Stimulated activated CD4-positive, alpha-beta T cell treated with anti-CD3 and anti-CD28 coated beads, Interleukin-2, amount 100 ng/mL, for 4 hours (primary cell): Measurements from ENCODE around the gene HOXC13.

Experiments
- DNase-seq: peaks from one replicate; pipeline ENCODE4 v3.0.0-alpha.2; 2020; ENCODE audit warnings: low read depth

The HOXC13 gene

DNA sequence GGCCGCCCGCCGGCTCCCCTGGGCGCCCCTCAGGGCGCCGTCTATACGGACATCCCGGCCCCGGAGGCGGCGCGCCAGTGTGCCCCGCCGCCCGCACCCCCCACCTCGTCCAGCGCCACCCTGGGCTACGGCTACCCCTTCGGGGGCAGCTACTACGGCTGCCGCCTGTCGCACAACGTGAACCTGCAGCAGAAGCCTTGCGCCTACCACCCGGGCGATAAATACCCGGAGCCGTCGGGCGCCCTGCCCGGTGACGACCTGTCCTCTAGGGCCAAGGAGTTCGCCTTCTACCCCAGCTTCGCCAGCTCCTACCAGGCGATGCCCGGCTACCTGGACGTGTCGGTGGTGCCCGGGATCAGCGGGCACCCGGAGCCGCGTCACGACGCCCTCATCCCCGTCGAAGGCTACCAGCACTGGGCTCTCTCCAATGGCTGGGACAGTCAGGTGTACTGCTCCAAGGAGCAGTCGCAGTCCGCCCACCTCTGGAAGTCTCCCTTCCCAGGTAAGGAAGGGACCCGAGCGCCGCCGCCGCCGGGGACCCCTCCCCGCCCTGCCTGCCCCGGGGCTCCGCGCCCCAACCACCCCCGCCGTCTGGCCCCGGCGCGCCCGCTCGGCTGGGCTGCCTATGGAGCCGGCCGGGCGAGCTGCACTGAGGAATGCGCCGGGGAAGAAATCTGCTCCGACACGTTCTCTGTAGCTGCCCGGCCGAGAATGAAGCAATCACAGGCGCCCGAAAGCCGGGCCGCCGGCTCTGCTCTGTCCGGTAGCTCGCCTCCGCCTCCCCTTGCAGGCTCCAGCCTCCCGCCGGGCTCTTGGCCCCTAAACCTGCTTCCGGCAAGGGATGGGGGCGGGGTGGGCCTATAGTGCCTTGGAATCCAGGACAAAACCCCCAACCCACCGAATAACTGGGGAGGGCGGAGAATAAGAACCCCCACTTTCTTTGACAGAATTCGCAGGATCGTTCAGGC, 794 bp downstream of the HOXC13 start:
- no peak for DNase-seq

DNA sequence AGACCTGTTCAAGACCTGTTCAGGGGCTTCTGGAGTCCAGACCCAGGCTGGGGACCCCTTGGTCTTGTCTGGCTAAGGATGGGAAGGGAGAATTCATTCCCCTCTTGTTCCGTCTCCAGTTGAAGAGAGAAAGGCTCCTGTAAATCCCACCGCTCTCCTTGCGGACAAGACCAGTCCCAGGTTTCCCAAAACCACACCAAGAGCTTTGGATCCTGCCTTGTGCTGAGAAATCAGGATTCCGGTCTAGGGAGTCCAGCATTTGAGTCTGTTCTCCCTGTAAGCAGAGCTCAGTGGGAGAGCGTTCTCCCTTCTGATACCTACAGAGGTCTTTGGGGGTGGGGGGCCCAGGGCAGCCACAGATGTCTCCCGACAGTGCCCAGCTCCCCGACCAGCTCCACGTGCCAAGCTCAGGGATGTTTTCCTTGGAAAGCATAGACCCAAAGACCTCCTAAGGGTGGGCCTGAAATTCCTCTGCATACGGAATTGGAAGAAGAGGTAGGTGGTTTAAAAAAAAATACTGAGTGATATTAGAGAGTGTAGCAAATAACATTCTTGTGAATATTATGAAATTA, 1.9 kb downstream of the HOXC13 start:
- no peak for DNase-seq

DNA sequence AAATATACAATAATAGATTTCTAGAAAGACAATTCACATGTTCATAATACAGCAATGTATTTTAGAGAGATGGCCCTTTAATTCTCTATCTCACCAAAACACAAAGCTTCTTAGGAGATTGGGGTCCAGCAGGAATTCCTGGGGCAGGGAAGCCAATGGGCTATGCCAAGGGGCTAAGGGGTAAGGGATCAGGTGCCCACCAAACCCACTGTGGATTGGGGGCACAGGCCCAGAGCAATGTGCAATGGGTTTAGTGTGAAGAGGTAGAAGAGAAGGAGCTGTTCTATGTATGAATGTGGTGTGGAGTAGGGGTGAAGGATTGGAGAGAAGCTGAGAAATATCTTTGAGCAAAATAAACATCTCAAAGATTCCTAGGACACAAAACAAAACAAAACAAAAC, 2.6 kb downstream of the HOXC13 start:
- no peak for DNase-seq

DNA sequence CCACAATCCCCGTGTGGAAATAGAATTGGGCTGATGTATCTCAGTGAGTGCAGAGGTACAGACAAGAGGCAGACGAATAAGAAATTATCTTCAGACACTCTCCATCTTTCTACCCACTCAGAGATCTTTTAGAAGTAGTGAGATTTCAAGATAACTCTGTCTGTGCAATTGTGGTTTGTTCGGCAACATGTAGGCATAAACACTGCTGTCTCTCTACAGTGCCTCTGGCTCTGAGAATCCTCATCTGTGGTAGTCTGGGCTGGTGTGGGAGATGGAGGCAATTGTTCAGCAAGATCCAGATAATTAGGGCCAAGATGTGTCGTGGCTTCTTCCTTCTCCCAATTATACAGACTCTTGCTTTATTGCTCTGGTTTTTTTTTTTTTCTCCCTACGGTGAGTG, 3.1 kb downstream of the HOXC13 start:
- no peak for DNase-seq

DNA sequence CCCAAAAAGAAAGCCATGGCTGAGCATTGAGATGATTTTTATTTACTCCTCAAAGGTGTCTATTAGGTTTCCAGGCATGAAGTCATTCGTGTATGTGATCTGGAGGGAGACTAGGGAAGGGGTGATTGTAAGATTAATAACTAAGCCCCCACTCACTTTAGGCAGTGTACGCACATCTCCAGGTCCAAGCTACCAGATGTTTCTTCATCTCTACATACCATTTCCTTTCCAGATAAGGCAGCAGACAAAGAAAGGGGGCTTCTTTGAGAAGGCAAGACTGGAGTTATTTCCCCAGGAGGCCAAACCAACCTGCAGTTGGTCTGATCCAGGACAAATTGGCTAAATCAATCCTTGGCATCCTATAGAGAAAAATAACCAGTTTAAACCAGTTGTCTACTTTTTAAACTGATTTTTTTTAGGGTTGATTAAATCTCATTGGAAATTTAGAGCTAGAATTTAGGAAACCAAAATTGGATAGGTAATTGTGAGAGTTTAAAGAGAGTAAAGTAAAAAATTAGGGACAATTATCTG, 3.9 kb downstream of the HOXC13 start:
- DNase-seq: no peak

DNA sequence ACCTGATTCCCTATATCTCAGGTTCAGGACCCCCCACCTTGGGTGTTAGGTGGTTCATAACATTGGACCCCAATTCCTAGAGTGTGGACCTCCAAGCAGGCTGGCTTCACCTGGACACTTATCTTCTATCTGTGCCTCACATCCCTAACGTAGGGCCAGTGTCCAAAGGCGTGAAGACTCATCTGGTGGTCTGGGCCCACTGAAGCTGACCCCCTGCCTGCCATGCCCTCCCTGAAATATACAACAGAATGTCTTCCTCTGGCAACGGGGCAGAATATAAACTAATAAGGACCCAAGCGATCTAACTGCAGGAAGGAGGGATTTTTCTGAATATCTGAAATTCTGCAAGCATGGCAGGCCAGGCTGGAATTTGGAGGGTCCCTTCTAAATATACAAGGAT, 5.6 kb downstream of the HOXC13 start:
- no peak for DNase-seq

DNA sequence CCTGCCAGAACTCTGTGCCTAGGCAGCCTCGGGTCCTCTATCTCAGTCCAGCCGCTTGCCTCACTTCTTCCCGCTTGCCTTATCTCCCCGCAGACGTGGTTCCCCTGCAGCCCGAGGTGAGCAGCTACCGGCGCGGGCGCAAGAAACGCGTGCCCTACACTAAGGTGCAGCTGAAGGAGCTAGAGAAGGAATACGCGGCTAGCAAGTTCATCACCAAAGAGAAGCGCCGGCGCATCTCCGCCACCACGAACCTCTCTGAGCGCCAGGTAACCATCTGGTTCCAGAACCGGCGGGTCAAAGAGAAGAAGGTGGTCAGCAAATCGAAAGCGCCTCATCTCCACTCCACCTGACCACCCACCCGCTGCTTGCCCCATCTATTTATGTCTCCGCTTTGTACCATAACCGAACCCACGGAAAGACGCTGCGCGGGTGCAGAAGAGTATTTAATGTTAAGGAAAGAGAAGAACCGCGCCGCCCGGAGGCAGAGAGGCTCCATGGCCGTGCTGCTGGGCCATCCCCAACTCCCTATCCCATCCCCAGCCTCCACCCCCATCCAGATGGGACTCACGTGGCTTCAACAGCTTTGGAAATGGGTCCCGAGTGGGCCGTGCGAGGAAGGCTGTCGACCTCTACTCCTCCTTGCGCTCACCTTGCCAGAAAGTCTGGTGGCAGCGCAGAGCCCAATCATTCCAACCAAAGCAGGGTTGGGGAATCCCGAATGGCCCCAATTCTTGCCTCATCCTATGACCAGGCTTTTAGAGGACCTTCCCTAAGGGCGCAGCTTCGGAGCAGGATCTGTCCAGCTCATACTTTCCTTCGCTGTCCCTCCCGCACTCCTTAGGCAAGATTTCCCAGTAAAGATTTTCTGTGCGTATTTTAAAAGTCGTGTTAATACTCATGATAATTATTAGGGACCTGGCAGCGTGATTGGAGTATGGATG, 6.5 kb downstream of the HOXC13 start:
- DNase-seq: no peak

DNA sequence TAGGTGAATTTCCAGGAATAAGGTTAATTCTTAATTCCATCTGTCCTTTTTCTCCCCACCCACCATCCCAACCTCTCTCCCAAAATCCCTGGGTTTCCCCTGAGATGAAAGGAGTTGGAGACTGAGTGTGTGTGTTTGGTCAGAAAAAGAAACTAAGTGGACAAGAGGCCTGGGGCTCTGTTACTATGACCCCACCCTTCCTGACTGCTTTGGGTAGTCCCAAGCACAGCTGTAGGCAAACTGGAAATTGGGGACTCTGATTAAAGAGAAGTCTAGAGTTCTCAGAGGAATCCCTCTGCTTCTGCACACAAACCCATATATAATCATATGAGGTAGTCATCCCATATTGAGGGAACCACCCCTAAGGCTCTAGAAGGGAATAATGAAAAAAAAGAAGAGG, 9.1 kb downstream of the HOXC13 start:
- no peak for DNase-seq

DNA sequence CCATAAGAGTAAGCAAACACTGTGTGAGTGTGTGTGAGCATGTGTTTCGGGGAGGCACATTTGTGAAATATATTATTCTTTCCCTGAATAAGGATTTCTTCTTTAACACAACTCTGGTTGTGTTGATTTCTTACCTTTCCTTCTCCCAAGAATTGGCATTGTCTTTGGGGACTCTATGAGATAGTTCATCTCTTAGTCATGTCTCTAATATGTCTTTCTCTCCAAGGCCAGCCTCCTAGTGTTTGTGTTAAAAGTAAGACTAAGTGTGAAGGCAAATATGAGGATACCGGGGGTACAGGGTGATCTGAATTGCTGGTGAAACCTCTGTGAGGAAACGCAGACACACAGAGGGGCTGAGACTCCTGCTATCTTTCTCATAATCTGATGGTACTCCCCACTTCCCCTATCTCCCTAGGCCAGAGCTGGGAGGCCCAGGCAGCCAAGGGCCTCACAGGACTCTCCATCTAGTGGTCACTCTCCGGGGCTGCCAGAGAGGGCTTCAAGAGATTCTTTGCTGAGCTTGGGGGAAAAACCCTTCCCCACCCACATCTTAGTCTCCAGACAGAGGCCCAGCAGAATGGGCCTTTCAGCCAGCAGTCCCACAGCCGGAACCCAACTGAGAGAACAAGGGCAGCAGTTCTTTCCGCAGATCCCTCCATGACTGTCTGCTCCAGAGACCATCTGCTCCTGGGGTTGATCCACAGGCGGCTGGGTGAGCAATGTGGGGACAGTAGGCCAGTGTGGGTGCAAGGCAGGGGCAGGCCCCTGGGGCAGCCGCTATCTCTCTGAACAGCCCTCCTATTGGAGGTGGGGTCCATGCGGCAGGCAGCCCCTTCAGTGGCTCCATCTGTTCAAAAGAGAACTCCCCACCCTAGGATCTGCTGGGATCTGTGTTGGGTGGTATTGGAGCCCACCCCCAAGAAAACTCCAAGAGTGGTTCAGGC, 10.3 kb downstream of the HOXC13 start:
- no peak for DNase-seq

DNA sequence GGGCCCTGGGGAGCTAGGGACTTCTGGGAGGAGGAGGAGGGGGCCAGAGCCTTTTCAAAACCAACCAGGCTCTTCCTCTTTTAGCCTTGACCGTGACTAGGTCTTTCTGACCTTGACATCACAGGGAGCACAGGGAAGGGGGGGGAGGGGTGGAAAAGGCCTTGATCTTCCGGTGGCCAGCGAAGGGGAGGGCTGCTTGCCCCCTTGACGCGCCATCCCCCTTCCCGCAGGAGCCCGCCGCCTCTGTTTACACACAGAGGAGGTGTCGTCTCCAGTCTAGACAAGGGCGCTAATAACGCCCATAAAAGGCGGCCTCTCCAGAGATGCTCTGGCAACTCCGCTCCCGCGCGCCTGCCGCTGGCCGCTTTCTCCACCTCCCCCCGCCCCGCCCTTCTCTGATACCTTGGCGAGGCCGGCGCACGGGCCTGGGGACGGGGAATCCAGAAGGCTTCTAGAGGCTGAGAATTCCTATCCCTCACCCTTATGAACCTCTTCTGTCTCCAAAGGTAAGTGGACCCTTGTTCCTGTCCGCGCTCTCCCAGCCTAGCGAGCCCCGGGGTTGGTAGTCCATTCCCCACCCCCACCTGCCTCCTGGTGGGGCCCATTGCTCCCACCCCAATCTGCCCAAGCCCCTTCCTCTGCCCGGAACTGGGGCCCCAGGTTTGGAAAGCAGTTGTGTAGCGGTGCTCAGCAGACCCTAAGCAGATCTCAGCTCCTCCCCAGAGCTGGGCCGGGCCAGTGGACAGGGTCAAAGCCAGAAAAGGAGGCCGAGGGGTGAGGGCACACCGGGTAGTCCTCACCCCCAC, 11.2 kb downstream of the HOXC13 start:
- no peak for DNase-seq

DNA sequence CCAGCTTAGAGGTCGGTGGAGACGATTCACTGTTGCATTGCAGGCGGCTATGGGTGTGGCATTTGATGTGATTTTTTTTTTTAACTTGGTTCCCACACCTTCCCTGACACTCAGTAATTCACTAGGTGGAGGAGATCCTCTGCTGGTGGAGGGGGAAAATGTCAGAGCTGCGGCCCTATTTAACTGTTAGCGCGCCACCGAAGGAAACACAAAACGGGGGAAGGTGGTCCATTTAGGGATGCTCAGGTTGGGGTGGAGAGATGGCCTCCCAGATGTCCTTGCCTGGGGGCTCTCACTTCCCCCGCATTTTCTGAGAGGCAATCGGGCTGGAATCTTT, 11.8 kb downstream of the HOXC13 start:
- no peak for DNase-seq

DNA sequence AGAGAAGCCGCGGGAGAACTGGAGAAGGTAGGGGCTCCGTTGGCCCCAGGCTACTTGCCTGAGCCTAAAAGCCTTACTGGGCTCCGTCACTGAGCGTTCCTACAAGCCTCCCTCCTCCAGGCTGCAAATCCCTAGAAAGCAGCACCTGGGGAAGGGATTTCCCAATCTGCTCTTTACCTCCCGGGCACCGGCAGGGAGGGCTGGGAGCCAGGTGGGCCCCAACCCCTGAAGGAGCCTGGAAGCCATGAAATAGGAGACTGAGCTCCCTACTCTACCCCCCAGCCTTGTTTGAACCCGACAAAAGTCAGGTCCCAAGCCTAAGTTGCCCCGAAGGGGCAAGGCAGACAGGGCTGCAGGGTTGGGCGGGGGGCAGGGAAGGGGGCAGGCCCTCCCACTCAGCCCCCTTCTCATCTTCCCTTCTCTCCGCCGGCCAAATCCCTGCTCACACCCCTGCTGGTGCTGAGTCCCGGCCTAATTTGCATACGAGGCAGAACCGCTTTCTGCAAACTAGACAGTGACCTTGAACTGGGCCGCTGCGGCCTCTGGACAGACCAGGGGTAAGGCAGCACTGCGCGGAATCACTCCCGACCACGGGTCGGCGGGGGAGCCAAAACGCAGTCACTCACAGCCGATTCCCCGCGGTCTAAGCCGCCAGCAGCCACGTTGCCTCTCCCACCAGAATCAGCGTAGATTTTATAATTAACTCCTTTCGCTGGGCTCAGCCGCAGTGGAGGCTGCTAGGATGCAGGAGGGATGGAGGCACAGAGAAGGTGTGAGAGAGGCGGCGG, 12.4 kb downstream of the HOXC13 start:
- DNase-seq: no peak

DNA sequence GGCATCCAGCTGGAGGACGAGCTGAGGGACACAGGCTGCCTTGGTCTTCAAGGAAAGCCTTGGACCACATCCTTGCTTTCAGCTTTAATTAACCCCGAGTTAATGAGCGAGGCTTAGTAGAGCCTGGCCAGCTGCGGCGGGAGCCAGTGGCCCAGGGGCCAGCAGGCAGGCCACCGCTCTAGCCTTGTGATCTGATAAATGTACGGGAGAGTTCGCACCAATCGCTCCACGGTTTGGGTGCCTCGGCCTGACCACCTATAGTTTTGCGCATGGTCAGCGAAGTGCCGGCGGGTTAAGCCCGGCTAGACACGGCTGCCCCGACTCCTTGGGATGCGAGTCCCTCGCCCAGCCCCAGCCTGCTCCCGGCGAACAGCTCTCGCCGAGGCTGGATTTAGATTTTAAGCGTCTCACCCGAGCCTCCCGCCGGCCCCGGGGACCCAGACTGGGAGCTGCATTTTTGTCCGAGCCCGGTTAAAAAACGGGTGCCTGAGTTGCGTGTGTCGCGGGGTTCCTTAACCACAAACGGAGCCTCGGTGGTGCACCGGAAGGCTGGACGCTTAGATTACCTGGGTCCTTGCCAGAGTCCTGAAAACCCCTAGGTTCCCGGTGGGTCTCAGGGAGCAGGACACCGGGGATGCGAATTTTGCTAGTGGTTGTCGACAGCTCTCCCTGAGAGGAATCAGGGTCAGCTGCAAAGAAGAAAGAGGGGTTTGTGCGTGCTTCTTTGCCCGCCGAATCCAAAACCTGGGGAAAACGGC, 13.1 kb downstream of the HOXC13 start:
- no peak for DNase-seq

DNA sequence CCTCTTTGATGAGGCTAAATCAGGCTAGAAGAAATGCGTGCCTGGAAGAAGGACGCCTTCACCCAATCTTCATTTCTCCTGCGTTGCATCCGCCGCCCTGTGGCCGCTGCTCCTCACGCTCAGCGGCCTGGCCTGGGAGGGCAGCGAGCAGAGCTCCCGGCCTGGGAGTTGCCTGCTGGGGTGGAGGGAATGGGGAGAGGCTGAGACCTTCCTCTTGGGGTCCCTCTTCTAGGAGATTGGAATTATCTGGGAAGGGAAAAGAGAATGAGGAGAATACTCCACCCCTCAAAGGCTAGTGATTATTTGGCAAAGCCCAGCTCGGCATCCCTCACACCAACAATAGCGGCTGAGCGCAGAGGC, 13.7 kb downstream of the HOXC13 start:
- DNase-seq: no peak

DNA sequence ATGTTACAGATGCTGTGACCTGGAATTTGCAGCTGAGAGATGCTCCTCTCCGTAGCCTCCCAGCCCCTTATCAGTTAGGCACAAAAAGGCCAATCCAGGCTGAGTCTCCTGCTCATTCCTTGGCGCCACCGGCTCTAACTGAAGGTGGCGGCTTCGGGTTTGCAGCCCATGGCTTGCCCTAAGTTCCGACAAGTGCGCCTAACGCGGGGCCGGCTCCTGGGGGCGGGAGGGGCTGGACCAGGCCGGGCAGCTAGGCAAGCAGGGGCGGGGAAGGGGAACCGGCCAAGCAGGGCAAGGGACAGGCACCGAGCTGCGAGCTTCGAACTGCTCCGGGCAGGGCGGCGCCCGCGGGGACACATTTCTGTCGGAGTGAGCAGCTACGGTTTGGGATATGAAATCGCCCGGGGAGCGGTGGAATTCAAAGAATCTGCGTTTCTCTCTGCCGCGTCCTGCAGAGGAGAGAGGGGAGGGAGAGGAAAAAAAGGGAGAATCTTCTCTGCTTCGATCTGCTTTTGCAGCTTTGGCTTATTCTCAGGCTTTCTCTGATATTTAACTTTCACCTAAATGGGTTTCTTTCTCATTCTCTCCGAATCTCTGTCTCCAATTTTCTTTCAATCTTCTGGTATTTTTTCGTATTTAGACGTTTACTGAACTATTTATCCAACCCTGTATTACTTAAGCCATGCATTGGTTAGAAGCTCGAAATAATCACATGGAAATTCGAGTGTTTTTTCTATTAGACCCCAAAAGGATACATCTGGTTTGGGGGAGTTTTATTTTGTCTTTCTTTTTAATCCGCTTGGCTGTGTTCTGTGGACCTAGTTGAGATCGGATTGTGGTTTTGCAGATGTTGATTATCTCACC, 14.5 kb downstream of the HOXC13 start:
- no peak for DNase-seq

DNA sequence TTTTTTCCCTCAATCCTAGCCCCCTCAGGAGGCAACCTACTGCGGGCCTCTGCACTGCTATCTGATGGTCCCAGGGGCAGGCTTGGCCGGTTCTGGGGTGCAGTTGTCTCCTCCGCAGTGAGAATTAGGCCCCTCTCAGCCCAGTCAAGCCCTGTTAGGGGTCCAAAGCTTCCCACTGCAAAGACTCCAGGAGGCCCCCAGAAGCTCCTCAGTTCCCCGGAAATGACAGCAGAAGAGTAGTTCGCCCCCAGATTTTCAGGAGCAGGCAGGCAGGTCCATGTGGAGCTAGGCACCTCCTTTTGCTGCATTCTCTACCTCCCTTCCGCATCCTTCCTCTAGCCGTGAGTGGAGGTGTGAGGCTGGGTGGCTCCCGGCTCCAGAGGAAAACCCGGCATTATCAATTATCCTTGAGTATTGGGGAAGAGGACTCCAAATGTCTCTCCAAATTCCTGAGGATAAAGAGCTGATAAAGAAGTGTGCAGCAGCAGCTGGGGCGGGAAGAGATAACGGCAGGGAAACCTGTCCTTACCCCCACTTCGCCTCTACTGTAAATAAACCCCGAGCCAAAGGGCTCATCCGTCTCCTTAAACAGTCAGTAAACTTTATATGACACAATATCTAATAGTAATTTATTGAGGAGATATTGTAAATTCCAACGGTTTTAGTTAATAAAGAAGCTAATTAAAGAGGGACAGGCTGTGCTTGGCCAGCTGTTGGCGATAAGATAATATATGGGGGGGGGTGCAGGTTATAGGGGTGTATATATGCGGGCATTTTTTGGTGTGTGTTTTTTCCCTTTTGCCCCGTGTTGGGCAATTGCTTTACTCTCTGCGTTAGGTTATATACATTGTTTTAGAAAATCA, 15.4 kb downstream of the HOXC13 start:
- no peak for DNase-seq

DNA sequence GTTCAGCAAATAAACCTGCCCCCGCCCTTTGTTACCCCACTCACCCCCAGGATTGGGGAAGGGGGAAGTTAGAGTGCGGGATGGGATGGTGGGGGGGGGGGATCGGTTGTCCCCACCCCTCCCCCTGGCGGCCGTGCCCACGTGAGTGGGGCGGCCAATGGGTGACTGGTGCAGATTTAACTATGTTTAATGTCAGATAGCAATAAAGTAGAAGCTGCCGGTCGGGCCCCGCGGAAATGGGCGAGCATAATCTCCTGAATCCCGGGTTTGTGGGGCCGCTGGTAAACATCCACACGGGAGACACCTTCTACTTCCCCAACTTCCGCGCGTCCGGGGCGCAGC, 16.0 kb downstream of the HOXC13 start, which contains the start of gene HOXC12:
TSS of gene HOXC12 (plus strand) at position 210 of the 342 bp plus-strand sequence. CDS start at position 237, 27 bp downstream.
- no peak for DNase-seq
